ENCODE results near the gene MNX1.

The MNX1 gene

DNA sequence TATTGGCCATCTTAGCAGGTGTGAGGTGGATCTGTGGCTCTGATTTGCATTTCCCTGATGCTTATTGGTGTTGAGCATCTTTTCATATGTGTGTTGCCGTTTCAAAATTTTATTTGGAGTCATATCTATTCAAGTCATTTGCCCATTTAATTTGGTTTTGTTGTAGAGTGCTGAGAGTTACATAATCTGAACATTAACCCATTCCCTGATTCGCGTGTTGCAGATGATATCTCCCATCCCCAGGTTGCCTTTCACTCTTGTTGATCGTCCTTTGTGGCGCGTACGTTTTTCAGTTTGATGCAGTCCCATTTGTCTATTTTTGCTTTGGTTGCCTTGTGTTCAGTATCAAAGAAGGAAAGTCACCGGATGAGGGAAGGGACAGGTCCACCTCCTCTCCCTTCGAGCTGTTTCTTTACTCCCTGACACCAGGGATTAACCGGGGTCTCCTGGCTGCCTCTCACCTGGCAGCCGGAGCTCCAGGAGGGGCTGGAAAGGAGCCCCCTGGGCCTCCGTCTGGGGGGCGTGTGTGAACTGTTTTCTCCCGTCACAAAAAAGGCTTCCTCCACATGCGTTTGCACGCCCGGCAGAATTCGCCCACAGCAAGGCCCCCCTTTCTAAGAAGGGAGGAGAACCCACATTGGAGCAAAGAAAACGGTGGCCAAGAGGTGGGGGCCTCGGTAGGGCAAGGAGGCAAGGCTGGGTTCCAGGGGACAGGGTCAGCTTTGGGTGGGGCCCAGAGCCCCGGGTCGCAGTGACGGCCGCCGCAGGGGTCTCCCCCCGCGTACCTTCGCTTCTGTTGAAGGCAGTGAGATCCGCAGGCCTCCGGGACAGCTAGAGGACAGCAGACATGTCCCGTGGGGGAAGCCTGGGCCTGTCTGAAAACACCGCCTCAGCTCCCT, 8.3 kb downstream of the MNX1 start:
- peak; percentile 30 for DNase-seq (ENCODE audit: low spot score)

DNA sequence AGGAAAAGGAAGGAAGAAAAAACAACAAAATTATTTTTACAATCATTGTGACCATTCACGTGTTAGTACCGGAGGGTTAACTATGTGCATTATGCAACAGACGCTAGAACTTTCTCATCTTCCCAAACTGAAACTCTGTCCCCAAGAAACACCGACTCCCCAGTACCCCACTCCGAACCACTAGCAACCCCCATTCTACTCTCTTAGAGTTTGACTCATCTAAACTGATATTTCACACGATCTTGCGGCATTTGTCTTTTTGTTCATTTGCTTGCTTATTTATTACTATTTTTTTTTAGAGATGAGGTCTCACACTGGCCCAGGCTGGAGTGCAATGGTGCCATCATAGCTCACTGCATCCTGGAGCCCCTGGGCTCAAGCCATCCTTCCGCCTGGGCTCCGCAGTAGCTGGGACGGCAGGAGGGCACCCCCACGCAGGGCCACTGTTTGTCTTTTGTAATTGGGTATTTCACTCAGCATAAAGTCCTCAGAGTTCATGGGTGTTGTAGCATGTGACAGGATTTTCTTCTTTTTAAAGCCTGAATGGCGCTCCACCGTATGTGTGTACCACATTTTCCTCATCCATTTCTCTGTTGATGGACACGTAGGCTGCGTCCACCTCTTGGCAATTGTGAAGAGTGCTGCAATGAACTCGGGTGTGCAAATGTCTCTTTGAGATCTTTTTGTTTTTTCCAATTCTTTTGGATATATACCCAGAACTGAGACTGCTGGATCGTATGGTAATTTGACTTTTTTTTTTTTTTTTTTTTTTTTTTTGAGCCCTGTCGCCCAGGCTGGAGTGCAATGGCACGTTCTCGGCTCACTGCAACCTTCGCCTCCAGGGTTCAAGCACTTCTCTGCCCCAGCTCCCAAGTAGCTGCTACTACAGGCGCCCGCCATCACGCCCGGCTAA, 9.5 kb downstream of the MNX1 start:
- DNase-seq (ENCODE audit: low spot score) = peak; percentile 29

GRCh38 chr7:156999958-157000726, 10.3 kb downstream of the MNX1 start:
- DNase-seq (ENCODE audit: low spot score) = peak; percentile 50

- peak; percentile 50 for DNase-seq (ENCODE audit: low spot score)
Measured at GRCh38 chr7:156998988-156999957, 11.2 kb downstream of the MNX1 start.

DNA sequence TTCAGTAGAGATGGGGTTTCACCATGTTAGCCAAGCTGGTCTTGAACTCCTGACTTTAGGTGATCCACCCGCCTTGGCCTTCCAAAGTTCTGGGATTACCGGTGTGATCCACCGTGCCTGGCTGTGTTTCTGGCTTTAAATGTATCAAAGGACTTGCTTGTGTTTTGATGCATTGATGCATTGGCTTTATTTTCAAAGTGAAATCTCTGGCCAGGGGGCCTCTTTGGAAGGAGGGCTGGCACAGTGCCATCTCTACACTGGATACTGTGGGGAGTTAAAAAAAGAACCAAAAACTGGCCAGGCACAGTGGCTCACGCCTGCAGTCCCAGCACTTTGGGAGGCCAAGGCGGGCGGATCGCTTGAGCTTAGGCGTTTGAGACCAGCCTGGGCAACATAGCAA, 16.0 kb downstream of the MNX1 start:
- no peak for DNase-seq (ENCODE audit: low spot score)

GRCh38 chr7:156993925-156994235, 16.6 kb downstream of the MNX1 start:
- DNase-seq (ENCODE audit: low spot score) = no peak

DNA sequence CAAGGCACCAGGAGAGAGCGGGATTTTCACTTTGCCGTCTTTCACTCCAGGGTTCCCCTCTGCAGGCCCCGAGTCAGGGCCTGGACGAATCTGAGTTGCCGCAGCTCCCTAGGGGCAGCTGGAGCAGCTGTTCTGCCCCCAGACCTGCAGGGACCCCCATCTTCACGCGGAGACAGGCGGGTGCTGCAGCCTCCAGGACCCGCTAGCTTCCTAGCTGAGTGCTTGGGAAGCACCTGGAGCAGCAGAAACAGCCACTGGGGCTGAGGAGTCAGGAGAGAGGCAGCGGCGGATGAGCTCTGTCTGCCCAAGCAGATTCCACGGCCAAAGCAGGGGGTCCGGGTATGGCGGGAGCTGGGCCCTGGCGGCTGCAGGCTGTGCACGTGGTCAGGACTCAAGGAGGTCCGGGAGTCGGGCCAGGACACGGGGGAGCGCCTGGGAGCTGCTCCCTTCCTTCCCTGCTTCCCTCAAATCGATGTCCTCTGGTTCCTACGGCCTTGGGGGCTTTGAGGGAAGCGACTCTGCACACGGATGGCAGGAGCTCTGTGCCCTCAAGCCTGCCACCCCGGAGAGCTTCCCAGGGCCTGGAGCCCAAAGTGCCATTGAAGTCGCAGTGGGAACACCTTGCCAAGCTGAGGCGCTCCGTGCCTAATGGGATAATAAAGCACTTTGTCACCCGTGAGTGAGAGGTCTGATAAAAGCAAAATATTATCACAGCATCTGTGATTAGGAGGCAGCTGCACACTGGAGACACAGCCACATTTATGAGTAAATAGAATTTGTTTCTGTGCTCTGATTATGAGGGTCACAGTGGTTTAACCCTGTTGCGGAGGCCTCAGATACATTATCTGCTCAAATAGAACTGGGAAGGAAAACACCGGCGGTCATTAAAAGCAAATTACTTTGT, 17.2 kb downstream of the MNX1 start:
- no peak for DNase-seq (ENCODE audit: low spot score)

DNA sequence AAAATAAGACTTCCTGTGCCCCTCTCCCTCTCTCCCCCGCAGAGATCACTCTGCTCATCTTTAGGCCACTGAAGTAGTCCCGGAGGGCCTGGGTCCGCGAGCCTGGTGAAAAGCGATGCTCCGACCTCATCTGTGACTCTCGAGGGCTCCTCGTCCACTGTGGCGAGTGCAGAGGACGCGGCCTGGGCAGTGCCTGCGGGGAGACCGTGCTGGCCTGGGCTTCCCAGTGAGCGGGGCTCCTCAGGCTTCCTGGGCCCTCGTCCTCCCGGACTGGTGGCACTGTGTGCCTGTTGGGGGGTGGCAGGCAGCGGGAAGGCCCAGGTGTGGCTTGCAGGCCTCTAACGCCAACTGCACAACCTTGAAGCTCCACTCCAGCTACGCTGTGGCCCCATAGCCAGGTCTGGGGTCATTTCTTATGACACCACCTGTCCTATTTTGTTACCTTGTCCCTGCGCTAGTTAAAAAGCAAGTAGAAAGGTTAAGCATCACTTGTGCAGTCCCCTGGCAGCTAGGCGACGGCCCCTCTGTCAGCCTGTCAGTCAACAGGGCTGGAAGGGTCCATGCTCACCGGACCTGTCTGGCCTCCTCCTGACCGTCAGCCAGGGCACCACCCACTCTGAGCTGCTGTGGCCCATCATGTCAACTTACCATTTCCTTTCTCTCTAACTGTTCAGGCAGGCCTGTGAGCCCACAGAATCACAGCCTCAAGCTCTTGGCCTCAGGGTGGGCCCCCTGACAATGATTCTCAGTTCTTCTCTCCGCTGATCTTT, 20.5 kb downstream of the MNX1 start:
- no peak for DNase-seq (ENCODE audit: low spot score)

GRCh38 chr7:156988343-156989185, 21.9 kb downstream of the MNX1 start:
- no peak for DNase-seq (ENCODE audit: low spot score)

DNA sequence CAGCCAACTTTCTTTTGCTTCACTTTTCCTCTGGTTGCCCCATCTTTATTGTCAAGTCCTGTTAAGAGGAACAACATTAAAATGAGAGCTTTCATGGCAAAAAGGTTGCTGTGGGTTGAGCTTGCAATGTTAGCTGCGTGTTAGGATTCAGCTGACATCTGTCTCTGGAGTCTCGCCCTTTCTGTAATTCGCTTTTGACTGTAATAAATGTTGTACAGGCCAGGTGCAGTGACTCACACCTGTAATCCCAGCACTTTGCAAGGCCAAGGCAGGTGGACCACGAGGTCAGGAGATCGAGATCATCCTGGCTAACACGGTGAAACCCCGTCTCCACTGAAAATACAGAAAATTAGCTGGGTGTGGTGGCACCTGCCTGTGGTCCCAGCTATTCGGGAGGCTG, 24.1 kb downstream of the MNX1 start:
- DNase-seq (ENCODE audit: low spot score) = no peak

GRCh38 chr7:156985101-156985992, 25.1 kb downstream of the MNX1 start:
- no peak for DNase-seq (ENCODE audit: low spot score)

- no peak for DNase-seq (ENCODE audit: low spot score)
Measured at GRCh38 chr7:156984174-156984891, 26.1 kb downstream of the MNX1 start.

DNA sequence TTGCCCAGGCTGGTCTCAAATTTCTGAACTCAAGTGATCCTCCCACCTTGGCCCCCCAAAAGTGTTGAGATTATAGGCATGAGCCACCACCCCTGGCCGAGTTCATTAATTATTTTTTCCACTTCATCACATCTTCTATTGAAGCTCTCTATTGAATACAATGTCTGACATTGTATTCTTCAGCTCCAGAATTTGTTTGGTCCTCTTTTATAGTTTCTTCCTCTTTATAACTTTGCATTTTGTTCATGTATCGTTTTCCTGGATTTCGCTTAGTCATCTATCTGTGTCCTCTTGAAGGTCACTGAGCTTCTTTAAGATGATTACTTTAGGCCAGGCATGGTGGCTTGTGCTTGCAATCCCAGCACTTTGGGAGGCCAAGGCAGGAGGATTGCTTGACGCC, 30.8 kb downstream of the MNX1 start:
- DNase-seq (ENCODE audit: low spot score) = no peak

- no peak for DNase-seq (ENCODE audit: low spot score)
Measured at GRCh38 chr7:156979007-156979606, 31.4 kb downstream of the MNX1 start.

GRCh38 chr7:156975620-156976019, 34.8 kb downstream of the MNX1 start:
- DNase-seq (ENCODE audit: low spot score) = no peak

DNA sequence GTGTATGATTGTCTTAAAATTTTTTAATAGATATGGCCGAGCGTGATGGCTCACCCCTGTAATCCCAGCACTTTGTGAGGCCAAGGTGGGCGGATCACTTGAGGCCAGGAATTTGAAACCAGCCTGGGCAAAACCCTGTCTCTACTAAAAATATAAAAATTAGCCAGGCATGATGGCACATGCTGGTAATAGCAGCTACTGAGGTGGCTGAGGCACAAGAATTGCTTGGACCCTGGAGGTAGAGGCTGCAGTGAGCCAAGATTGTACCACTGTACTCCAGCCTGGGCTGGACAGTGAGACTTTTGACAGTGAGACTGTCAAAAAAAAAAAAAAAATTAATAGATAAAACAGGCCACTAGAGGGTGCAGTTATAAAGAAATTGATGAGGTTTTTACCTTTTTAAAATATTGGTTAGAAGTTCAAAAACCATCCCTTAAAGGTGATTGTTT, 40.5 kb downstream of the MNX1 start:
- no peak for DNase-seq (ENCODE audit: low spot score)
